Measurements from ENCODE around the gene FPR2.
"Not testable (repeated sequence)": the region's sequence is repeated elsewhere in the genome, so short reads cannot be mapped to it uniquely, and the experiment has no call there.

FPR2 gene

GRCh38 chr19:51740356-51740755 lies 20.6 kb upstream of the FPR2 start:
- no peak for DNase-seq

- DNase-seq: no peak
Observed at GRCh38 chr19:51742789-51743188, 18.2 kb upstream of the FPR2 start.

- no peak for DNase-seq
Observed at GRCh38 chr19:51743405-51743804, 17.6 kb upstream of the FPR2 start.

GRCh38 chr19:51746731-51747130 lies 14.2 kb upstream of the FPR2 start:
- no peak for DNase-seq

GRCh38 chr19:51749979-51750378 lies 11.0 kb upstream of the FPR2 start:
- DNase-seq: no peak

GRCh38 chr19:51750400-51751094 lies 10.4 kb upstream of the FPR2 start:
- no peak for DNase-seq

- DNase-seq: no peak
Observed at GRCh38 chr19:51751655-51752054, 9.3 kb upstream of the FPR2 start, which contains the start of gene FPR1. Gene FPR1 (minus strand): TSS chr19:51751878. CDS start chr19:51746994, 4,884 bp downstream.

- no peak for DNase-seq
Observed at GRCh38 chr19:51754109-51754508, 6.9 kb upstream of the FPR2 start.

GRCh38 chr19:51754770-51755169 lies 6.2 kb upstream of the FPR2 start:
- DNase-seq: no peak

GRCh38 chr19:51755571-51755970 lies 5.4 kb upstream of the FPR2 start:
- DNase-seq: no peak

GRCh38 chr19:51761696-51762095 lies 716 bp downstream of the FPR2 start:
- DNase-seq: no peak

GRCh38 chr19:51765086-51765485 lies 4.1 kb downstream of the FPR2 start:
- DNase-seq: no peak

GRCh38 chr19:51766461-51766860 lies 5.5 kb downstream of the FPR2 start:
- no peak for DNase-seq

GRCh38 chr19:51771376-51772130 lies 10.6 kb downstream of the FPR2 start:
- DNase-seq: no peak

GRCh38 chr19:51772977-51773376 lies 12.0 kb downstream of the FPR2 start:
- DNase-seq: no peak

- not testable (repeated sequence) for DNase-seq
Observed at GRCh38 chr19:51776561-51776960, 15.6 kb downstream of the FPR2 start.

GRCh38 chr19:51777570-51778462 lies 16.8 kb downstream of the FPR2 start:
- peak; percentile 57 for DNase-seq

- DNase-seq: no peak
Observed at GRCh38 chr19:51779181-51779580, 18.2 kb downstream of the FPR2 start.

- DNase-seq: no peak
Observed at GRCh38 chr19:51779703-51780102, 18.7 kb downstream of the FPR2 start.

- no peak for DNase-seq
Observed at GRCh38 chr19:51780270-51780669, 19.3 kb downstream of the FPR2 start.

- no peak for DNase-seq
Observed at GRCh38 chr19:51781999-51782398, 21.0 kb downstream of the FPR2 start.

- no peak for DNase-seq
Observed at GRCh38 chr19:51783372-51783771, 22.4 kb downstream of the FPR2 start.

- no peak for DNase-seq
Observed at GRCh38 chr19:51784109-51784785, 23.3 kb downstream of the FPR2 start.

Measured in activated CD4-positive, alpha-beta T cell treated with anti-CD3 and anti-CD28 coated beads, Interleukin-2, Interleukin-6, amounts not matched to agents 100 ng/mL and 50 ng/mL, durations not matched to agents 16 hours and 8 hours (primary cell).